ENCODE results near the gene MTMR2.

MTMR2 gene

DNA sequence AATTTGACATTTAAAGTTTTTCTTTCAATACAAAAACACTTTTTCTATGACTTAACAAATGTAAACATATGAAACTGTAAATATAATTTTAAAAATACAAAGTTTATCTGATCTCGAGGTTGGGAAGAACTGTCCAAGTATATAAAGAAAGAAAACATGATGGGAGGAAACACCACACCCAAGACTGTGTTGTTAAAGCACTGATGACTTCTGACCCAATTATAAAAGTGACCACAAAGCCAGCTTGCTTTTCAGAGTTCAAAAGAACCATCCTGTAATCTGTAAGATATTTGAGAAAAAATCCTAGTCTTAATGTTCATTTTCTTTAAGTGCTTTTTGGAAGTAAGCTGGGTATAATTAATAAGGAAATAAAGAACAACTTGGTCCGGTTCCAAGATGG, 118.0 kb downstream of the MTMR2 start:
- DNase-seq, result no peak

DNA sequence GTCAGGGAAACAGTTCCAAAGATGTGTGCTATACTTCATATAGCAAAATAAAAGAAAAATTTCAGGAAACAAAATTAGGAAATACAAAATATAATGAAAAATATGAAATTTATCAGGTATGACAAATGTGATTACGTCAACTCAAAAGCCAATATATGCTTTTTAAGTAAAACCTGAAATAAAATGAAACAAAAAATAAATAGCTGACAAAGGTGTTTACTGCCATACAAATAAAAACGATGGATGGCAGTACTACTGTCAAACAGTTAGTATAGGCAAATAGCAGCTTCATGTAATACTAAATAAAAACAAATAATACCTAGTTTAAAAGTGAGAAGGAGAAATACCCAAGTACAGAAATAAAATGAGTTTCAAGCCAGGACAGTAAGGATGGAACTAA, 119.9 kb downstream of the MTMR2 start:
- DNase-seq, result no peak

DNA sequence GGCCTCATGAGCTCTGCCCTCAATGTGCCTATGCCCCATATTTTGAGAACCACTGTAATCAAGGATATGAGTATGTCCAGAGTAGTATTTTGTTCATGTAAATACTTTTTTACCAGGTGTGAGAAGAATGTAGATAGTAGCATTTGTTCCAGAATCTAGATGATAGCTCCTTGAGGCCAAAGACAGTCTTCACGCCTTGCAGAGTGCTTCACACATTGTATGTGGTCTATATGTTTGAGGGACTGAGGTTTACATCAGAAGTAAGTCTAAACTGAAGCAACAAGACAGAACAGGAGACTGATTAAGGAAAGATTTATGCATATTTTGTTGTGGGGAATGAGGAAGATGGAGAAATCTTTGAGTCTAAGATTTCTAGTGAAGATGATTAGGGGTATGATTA, 121.1 kb downstream of the MTMR2 start:
- no peak for DNase-seq

DNA sequence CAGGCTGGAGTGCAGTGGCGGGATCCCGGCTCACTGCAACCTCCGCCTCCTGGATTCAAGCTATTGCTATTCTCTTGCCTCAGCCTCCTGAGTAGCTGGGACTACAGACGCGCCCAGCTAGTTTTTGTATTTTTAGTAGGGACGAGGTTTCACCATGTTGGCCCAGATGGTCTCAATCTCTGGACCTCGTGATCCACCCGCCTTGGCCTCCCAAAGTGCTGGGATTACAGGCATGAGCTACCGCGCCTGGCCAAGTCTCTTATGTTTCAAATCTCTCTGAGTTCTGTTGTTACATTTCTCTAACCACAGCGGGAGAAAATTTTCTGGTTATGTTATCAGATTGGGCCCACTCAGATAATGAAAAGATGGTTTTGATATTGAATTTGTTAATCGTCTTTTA, 123.5 kb downstream of the MTMR2 start:
- no peak for DNase-seq

DNA sequence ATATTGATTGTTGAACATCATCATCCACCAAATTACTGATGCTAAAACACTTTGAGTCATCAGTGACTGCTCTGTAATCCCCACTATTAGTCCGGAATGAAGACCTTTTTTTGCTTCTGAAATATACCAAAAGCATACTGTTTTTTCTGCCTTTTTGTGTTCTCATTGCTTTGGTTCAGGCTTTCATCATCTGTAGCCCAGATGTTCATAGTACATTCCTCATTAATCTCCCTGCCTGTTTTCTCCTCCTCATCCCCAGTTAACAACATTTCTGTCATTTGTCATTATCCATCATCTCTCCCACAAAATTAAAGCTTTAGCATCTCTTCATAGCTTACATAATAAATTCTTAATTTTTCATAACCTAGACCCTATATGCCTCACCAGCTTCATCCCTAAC, 124.4 kb downstream of the MTMR2 start:
- no peak for DNase-seq

DNA sequence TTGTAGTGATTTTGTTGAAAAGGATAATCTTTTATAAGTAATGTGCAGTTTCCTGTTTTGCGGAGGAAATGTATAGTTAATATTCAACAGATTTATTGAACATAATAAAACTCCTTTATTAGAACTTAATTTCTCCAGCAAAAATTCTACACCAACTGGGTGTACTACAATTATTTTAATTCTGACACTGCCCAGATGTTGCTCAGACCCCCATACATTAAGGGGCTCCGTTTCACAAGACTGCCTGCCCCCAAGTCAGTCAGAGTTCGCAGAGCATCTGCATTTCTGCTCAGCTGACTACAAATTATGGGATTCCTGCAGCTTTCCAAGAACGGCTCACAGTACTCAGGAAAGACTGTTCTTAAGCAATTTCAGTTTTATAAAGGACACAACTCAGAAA, 127.4 kb downstream of the MTMR2 start:
- DNase-seq, result no peak

DNA sequence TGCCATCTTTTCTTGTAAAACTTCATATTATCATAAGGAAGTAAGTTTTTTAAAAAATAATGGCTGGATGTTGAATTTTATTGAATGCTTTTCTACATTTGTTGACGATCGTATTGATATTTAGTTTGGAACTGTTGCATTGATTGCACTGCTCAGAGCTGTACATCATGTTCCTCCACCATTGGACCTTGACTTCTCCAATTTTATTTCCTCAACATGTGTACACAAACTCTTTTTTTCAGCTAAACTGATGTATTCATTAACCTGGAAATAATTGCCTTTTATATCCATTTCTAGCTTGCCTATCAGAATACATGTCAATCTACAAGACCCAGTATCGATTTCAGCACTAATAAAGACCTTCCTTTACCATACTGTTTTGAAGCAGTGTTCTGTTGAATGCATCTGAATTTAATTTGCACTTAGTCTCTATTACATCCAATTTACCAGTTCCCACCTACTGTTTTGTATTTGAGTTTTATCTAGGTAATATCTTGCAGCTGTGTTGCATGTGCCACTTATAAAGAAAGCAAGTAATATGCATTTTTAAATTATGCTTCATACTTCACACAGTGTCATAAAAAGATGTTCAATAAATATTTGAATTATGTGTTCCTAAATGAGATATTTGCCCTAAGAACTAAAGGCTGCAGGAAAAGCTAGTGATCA, 128.1 kb downstream of the MTMR2 start:
- DNase-seq, result no peak

DNA sequence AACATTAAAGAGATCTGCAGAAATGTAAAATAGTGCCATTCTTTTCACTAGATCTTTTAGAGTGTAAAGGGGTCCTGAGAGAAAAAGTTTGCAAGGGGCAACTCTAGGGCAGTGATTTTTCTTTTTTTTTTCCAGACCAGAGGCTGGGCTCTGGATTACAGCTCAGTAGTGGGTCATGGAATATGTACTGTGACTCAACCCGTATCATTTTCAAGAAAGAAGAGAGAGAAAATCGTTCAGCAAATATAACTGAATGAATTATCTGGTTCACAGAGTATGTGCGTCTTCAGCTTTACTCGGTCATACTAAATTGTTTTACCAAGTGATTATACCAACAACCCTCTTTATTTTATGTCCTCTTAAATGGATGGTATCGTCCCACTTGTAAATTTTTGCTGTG, 129.8 kb downstream of the MTMR2 start:
- DNase-seq, result no peak

DNA sequence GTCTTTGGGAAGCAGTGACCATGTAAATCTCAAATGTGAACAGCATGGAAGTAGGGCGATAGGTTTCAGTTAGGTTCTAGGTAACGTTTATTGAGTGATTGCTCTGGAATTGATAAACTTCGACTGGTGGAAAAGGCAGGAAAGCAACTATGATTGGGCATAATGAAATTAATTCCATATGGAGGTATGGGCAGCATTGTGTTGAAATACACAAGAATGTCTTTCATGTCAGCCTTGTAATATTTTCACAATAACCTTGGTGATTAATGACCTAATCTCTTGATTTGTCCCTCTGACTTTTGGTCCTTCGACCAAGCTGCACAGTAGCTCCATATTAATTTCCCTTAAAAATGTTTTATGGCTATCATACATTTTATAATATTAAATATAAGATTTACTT, 130.8 kb downstream of the MTMR2 start:
- no peak for DNase-seq

DNA sequence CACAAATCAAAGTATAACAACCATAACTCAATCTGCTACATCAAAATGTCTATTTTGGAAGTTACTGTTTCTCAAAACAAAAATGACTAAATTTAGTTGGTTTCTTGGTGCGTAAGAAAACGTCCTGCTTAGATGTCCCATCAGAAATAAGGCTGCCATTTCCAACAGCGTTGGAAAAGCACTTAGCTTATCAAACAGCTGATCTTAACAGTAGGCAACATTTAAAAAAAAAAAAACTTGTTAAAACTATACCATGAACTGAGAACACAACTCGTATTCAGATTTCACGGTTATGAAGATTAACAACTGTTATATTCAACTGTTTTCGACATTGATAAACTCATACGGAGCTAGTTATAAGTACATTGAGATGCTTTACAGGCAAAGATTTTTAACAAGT, 131.2 kb downstream of the MTMR2 start:
- no peak for DNase-seq

DNA sequence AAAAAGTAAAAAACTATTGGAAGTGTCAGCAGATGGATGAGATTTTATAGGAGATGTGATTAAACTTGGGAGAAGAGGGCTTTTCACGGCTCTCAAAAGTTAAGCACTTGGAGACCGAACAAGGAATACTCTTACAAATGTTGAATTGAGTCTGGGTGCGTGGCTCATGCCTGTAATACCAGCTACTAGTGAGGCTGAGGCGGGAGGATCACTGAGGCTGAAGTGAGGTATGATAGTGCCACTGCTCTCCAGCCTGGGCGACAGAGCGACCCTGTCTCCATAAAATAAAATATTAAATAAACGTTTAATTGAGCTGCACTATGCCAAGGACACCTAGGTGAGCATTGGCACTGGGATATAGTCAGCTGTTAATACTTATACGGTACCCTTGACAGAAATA, 131.7 kb downstream of the MTMR2 start:
- DNase-seq, result no peak

DNA sequence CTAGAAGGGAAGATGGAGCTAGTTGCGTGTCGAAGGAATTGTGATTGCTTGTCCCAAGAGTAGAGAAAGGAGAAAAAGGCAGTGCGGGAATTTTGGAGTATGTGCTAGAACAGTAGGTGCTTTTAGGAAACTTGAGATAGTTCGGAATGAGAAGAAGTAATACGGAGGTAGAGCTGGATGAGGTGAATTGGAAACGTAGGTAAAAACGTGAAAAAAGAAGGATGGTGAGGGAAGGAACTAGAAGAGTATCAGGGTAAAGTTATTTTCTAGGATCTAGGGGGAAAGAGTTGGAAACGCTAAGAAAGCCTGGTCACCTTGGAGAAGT, 132.2 kb downstream of the MTMR2 start:
- no peak for DNase-seq

DNA sequence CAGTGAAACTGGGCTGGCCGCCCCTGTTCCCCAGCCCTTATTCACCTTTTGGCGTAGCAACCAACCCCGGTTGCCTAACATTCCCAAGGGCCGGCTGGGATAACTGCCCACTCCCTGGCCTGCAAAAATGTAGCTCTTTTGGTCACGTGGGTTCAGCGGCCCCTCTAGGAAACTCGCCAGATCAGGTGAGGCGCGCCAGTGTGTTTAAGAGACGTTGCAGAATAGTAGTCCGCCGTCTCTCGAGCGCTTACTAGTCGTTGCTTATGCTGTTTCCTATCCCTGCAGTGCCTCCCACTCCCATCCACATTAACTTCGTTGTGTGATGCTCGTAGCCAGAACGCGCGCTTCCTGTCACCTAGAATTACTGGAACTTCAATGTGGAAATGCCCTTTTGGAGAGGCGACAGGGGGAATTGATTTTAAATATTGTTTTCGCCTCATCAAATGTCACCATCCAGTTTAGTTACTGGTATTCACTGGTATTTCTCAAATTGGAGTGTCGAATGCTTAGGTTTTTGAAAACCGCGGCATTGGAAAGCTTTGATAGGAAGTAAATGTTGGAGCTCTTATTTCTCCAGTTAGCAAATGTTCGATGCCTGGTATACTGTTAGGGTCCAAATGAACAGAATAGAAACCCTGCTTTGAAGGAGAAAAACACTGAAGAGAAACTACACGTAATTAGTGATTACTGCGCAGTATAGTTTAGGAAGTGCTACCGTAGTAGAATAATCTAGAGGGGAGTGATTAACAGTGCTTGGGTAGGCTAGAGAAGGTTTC, 132.8 kb downstream of the MTMR2 start:
- peak; percentile 38 for DNase-seq

DNA sequence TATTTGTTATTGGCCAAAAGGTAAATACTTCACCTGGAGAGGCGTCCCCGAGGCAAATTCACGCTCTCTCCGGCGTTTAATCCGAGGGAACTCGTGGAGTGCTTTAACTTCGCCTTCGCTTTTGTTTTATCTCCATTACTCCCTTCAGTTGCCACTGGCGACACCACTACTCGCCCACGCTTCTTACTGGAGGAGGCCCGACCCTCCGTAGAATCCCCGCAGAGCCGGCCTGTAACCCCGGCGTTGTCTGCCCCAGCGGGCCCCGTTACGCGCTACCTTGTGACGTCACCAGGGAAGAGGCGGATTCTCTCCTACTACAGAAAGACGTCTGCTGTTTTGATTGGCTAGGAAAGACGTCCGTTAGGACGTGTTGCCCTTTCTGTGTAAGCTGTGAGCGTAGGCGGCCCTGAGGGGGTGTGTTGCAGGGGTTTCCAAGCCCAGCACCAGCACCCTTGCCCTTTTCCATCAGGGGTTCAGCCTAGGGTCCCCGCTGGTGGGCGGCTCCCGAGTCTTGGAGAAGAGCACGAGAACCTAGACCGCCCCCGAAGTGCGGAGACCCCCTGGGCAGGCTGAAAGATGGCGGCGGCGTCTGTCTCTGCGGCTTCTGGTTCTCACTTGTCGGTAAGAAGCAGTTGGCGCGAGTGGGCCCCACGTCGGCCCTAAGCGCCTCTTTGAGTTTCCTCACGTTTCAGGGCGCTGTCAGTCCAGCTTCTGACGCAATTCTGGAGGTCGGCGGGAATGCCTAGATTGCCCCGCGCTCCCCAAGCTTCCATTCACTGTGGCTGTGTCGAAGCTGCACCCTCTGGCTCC, 133.6 kb downstream of the MTMR2 start, which contains the start of gene CEP57:
CEP57 (plus strand) TSS at position 376 of the 810 bp plus-strand sequence; CDS start at position 577, 201 bp downstream.
- DNase-seq, result peak; percentile 92

DNA sequence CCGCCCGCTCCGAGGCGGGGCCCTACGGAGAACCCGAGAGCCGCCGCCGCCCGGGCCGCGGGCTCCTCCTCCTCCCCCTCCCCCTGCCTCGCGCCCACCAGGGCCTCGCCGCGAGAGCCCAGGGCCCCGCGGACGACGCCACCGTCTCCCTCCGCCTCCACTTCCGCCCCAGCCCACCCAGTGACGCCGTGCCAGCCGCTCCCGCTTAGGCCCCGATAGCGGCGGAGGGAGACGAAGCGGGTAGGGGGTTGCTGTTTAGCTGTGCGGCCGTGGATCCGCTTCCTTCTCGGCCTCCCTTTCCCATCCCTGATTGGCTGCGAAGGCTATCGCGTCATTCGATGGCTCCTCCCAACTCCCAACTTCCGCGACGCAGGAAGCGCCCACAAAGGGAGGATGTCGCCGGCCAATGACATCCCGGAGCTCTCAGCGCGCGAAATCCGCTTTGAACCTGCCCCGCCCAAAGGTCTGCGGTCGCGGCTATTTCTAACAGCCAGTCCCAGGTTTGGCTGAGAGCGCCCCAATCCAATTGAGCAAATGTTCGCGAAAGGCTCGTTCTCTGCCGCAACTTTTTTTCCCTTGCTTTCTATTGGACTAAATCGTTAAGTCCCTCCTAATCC, 134.3 kb downstream of the MTMR2 start, which contains the start of gene FAM76B:
FAM76B (minus strand) TSS at position 277 of the 617 bp plus-strand sequence. CDS start 304 bp downstream, outside the sequence.
- peak; percentile 97 for DNase-seq

DNA sequence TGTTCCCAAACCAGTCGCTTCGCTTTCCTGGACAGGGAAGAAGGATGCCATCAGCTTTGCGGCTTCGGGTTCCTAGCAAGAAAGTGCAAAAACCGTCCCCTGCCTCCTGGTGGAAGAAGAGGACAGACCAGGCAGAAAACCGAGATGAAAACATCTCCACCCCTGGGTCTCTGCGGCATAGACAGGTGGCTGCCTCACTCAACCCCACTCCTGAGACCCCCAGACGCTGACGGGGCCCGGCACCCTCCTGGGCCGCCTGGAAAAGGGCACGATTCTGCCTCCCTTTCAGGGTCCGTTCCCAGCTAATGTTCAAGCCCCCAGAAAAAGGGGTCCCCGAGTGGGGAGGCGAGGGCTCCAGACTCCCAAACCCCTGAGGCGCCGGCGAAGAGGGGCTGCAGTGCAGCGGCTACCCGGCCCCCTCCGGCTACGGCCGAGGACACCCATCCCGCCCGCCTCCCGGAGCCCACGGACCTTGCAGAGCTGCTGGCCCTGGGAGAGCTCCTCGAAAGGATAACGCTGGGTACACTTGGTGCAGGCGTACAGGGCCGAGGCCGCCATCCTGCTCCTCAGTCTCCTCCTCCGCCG, 134.9 kb downstream of the MTMR2 start:
- peak; percentile 38 for DNase-seq
